GM23338 (cell line): ENCODE measurements around the gene STK38L.

Experiments
- CREB1 ChIP-seq: fragments of 250-450 bp; sonication (Bioruptor Pico); IDR thresholded peaks from 2 replicates; pipeline ENCODE4 v1.5.0; 2020; ENCODE audit warnings: low read depth, mild to moderate bottlenecking, moderate library complexity
- EZH2 ChIP-seq: fragments of 200-600 bp; sonication (generic); IDR thresholded peaks from one replicate; pipeline ENCODE4 v1.8.0; 2017; ENCODE audit warnings: antibody characterized with exemption, mild to moderate bottlenecking, low read depth; ENCODE audit not compliant: unreplicated experiment
- EZH2phosphoT487 ChIP-seq: fragments of 200-600 bp; sonication (generic); IDR thresholded peaks from one replicate; pipeline ENCODE4 v1.8.1; 2018; ENCODE audit warnings: antibody characterized with exemption; ENCODE audit not compliant: unreplicated experiment
- JUNB ChIP-seq: IDR thresholded peaks from one replicate; pipeline ENCODE4 v1.6.1; 2016; ENCODE audit warnings: antibody characterized with exemption; ENCODE audit not compliant: unreplicated experiment
- NANOG ChIP-seq: IDR thresholded peaks from 2 replicates; pipeline ENCODE4 v1.6.1; 2016; ENCODE audit warnings: antibody characterized with exemption, borderline replicate concordance
- POLR2AphosphoS5 ChIP-seq: IDR thresholded peaks from 2 replicates; pipeline ENCODE4 v1.6.1; 2016; ENCODE audit warnings: antibody characterized with exemption, low read depth
- ZNF114 ChIP-seq: fragments of 250-450 bp; sonication (Bioruptor Pico); IDR thresholded peaks from 2 replicates; pipeline ENCODE4 v1.5.0; 2020; ENCODE audit warnings: mild to moderate bottlenecking, moderate library complexity
- ZNF331 ChIP-seq: fragments of 250-450 bp; sonication (Bioruptor Pico); IDR thresholded peaks from 2 replicates; pipeline ENCODE4 v1.5.0; 2020; ENCODE audit warnings: low read depth, mild to moderate bottlenecking, moderate library complexity
- TF ChIP-seq, protein P1 (sequence below): fragments of 250-450 bp; sonication (Bioruptor Pico); IDR thresholded peaks from 2 replicates; pipeline ENCODE4 v1.5.0; 2020; ENCODE audit warnings: mild to moderate bottlenecking, moderate library complexity
- TF ChIP-seq, protein P2 (sequence below): IDR thresholded peaks from one replicate; pipeline ENCODE4 v1.6.1; 2018; ENCODE audit warnings: antibody characterized with exemption; ENCODE audit not compliant: unreplicated experiment
- TF ChIP-seq, protein P3 (sequence below), 2 experiments: fragments of 200-600 bp in 1 of 2; sonication (generic) in 1 of 2; conservative IDR thresholded peaks; 2 replicates each; pipeline versions ENCODE4 v1.5.1 to v1.6.1; 2016 to 2017; ENCODE audit warnings: antibody characterized with exemption in 2 of 2, low read depth in 2 of 2, mild to moderate bottlenecking in 2 of 2, moderate library complexity in 1 of 2
- TF ChIP-seq, protein P4 (sequence below): IDR thresholded peaks from 2 replicates; pipeline ENCODE4 v1.6.1; 2016; ENCODE audit warnings: antibody characterized with exemption

DNA sequence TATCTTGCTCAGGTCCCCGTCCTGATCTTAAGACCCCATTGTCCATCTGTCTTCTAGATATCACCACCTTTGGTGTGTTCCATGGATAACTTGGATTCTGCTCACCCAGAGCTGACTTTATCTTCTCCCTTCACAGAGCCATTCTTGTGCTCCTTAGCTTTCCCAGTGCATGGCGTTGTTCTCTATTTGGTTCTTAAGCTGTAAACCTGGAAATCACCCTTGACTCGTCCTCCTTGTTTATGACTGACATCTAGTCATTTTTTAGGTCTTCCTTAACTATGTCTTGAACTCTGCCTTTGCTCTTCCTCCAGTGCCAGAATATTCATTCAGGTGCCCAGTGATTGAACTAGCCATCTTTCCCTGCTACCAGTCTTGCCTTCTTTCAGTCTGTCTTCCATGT is 11.7 kb downstream of the STK38L start:
- TF ChIP-seq EZH2 (no peak), CREB1 (CRISPR knock-in tag) (no peak), EZH2phosphoT487 (no peak), POLR2AphosphoS5 (no peak), ZNF331 (CRISPR knock-in tag) (no peak), JUNB (no peak), ZNF114 (CRISPR knock-in tag) (no peak), NANOG (no peak)
- TF ChIP-seq, protein P1, sequence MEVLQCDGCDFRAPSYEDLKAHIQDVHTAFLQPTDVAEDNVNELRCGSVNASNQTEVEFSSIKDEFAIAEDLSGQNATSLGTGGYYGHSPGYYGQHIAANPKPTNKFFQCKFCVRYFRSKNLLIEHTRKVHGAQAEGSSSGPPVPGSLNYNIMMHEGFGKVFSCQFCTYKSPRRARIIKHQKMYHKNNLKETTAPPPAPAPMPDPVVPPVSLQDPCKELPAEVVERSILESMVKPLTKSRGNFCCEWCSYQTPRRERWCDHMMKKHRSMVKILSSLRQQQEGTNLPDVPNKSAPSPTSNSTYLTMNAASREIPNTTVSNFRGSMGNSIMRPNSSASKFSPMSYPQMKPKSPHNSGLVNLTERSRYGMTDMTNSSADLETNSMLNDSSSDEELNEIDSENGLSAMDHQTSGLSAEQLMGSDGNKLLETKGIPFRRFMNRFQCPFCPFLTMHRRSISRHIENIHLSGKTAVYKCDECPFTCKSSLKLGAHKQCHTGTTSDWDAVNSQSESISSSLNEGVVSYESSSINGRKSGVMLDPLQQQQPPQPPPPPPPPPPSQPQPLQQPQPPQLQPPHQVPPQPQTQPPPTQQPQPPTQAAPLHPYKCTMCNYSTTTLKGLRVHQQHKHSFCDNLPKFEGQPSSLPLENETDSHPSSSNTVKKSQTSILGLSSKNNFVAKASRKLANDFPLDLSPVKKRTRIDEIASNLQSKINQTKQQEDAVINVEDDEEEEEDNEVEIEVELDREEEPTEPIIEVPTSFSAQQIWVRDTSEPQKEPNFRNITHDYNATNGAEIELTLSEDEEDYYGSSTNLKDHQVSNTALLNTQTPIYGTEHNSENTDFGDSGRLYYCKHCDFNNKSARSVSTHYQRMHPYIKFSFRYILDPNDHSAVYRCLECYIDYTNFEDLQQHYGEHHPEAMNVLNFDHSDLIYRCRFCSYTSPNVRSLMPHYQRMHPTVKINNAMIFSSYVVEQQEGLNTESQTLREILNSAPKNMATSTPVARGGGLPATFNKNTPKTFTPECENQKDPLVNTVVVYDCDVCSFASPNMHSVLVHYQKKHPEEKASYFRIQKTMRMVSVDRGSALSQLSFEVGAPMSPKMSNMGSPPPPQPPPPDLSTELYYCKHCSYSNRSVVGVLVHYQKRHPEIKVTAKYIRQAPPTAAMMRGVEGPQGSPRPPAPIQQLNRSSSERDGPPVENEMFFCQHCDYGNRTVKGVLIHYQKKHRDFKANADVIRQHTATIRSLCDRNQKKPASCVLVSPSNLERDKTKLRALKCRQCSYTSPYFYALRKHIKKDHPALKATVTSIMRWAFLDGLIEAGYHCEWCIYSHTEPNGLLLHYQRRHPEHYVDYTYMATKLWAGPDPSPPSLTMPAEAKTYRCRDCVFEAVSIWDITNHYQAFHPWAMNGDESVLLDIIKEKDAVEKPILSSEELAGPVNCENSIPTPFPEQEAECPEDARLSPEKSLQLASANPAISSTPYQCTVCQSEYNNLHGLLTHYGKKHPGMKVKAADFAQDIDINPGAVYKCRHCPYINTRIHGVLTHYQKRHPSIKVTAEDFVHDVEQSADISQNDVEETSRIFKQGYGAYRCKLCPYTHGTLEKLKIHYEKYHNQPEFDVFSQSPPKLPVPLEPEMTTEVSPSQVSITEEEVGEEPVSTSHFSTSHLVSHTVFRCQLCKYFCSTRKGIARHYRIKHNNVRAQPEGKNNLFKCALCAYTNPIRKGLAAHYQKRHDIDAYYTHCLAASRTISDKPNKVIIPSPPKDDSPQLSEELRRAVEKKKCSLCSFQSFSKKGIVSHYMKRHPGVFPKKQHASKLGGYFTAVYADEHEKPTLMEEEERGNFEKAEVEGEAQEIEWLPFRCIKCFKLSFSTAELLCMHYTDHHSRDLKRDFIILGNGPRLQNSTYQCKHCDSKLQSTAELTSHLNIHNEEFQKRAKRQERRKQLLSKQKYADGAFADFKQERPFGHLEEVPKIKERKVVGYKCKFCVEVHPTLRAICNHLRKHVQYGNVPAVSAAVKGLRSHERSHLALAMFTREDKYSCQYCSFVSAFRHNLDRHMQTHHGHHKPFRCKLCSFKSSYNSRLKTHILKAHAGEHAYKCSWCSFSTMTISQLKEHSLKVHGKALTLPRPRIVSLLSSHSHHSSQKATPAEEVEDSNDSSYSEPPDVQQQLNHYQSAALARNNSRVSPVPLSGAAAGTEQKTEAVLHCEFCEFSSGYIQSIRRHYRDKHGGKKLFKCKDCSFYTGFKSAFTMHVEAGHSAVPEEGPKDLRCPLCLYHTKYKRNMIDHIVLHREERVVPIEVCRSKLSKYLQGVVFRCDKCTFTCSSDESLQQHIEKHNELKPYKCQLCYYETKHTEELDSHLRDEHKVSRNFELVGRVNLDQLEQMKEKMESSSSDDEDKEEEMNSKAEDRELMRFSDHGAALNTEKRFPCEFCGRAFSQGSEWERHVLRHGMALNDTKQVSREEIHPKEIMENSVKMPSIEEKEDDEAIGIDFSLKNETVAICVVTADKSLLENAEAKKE (CRISPR knock-in tag), result no peak
- TF ChIP-seq, protein P2, sequence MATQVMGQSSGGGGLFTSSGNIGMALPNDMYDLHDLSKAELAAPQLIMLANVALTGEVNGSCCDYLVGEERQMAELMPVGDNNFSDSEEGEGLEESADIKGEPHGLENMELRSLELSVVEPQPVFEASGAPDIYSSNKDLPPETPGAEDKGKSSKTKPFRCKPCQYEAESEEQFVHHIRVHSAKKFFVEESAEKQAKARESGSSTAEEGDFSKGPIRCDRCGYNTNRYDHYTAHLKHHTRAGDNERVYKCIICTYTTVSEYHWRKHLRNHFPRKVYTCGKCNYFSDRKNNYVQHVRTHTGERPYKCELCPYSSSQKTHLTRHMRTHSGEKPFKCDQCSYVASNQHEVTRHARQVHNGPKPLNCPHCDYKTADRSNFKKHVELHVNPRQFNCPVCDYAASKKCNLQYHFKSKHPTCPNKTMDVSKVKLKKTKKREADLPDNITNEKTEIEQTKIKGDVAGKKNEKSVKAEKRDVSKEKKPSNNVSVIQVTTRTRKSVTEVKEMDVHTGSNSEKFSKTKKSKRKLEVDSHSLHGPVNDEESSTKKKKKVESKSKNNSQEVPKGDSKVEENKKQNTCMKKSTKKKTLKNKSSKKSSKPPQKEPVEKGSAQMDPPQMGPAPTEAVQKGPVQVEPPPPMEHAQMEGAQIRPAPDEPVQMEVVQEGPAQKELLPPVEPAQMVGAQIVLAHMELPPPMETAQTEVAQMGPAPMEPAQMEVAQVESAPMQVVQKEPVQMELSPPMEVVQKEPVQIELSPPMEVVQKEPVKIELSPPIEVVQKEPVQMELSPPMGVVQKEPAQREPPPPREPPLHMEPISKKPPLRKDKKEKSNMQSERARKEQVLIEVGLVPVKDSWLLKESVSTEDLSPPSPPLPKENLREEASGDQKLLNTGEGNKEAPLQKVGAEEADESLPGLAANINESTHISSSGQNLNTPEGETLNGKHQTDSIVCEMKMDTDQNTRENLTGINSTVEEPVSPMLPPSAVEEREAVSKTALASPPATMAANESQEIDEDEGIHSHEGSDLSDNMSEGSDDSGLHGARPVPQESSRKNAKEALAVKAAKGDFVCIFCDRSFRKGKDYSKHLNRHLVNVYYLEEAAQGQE, result no peak
- TF ChIP-seq, protein P3, sequence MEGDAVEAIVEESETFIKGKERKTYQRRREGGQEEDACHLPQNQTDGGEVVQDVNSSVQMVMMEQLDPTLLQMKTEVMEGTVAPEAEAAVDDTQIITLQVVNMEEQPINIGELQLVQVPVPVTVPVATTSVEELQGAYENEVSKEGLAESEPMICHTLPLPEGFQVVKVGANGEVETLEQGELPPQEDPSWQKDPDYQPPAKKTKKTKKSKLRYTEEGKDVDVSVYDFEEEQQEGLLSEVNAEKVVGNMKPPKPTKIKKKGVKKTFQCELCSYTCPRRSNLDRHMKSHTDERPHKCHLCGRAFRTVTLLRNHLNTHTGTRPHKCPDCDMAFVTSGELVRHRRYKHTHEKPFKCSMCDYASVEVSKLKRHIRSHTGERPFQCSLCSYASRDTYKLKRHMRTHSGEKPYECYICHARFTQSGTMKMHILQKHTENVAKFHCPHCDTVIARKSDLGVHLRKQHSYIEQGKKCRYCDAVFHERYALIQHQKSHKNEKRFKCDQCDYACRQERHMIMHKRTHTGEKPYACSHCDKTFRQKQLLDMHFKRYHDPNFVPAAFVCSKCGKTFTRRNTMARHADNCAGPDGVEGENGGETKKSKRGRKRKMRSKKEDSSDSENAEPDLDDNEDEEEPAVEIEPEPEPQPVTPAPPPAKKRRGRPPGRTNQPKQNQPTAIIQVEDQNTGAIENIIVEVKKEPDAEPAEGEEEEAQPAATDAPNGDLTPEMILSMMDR (conservative IDR thresholded peaks at IDR 0.05; ENCODE audit: low read depth in 2 of 2), result no peak
- TF ChIP-seq, protein P4, sequence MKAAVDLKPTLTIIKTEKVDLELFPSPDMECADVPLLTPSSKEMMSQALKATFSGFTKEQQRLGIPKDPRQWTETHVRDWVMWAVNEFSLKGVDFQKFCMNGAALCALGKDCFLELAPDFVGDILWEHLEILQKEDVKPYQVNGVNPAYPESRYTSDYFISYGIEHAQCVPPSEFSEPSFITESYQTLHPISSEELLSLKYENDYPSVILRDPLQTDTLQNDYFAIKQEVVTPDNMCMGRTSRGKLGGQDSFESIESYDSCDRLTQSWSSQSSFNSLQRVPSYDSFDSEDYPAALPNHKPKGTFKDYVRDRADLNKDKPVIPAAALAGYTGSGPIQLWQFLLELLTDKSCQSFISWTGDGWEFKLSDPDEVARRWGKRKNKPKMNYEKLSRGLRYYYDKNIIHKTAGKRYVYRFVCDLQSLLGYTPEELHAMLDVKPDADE, result no peak
